ENCODE results near the gene MUC5AC. TPM values are rescaled to one million over a fixed set of nuclear protein-coding genes. Genes with fewer than 3 reads are reported as not detected.

The MUC5AC gene
- polyA plus RNA-seq, 1 donor (not counting 4 experiments of a cell fraction or from before 2014, with no cell fraction given) = not detected

- H3K9me1 ChIP-seq (ENCODE audit: control insufficient read depth, extremely low read depth, insufficient read depth, low read length) = no peaks in the 10 kb centered on the region
- H4K20me1 ChIP-seq (ENCODE audit: control insufficient read depth, extremely low read depth, insufficient read depth, low read length) = no peaks in the 10 kb centered on the region
- peaks cover 3% of the 10 kb centered on the region for H3K9me3 ChIP-seq (ENCODE audit: control insufficient read depth, low read depth, low read length)
- H3K36me3 ChIP-seq (ENCODE audit: control insufficient read depth in 2 of 2, extremely low read depth in 1 of 2, insufficient read depth in 2 of 2, low read length in 2 of 2) = no peaks in the 10 kb centered on the region
- H3K4me2 ChIP-seq (ENCODE audit: control insufficient read depth, extremely low read depth, insufficient read depth, low read depth, low read length) = no peak overlapping the region
- no peak overlapping the region for H3K4me3 ChIP-seq (ENCODE audit: control insufficient read depth in 2 of 3, extremely low read depth in 1 of 3, insufficient read depth in 2 of 3, low read depth in 1 of 3, low read length in 3 of 3)
- TF ChIP-seq EZH2 (IDR thresholded peaks at IDR 0.05; ENCODE audit: low read length) = no peak
- TF ChIP-seq CTCF (optimal IDR thresholded peaks at IDR 0.05 in 1 of 3, IDR thresholded peaks at IDR 0.05 in 1 of 3, conservative IDR thresholded peaks at IDR 0.05 in 1 of 3; ENCODE audit: extremely low read depth in 1 of 3, insufficient read depth in 2 of 3, low read length in 3 of 3) = no peak
- no peaks in the 10 kb centered on the region for H3K79me2 ChIP-seq (ENCODE audit: control insufficient read depth, insufficient read depth, low read length)
- no peaks in the 10 kb centered on the region for H3K27me3 ChIP-seq (ENCODE audit: control insufficient read depth, extremely low read depth, insufficient read depth, low read length)
- H3K27ac ChIP-seq (ENCODE audit: control insufficient read depth, insufficient read depth, low read length) = no peak overlapping the region
- H2AFZ ChIP-seq (ENCODE audit: control insufficient read depth, low read length) = no peak overlapping the region
- FAIRE-seq = no peak
- dilution Hi-C loops (cut with MboI; ENCODE audit: extremely low pct_ligation_motif_present, low sequenced_read_pairs) = no loop called here
- no peaks in the 10 kb centered on the region for H3K4me1 ChIP-seq (ENCODE audit: control insufficient read depth, extremely low read depth, insufficient read depth, low read length)
- no peak overlapping the region for H3K9ac ChIP-seq (ENCODE audit: control insufficient read depth, extremely low read depth, insufficient read depth, low read length)
- no peak for DNase-seq (ENCODE audit: low read depth, low spot score)
These were observed 41.6 kb upstream of the MUC5AC start for GRCh38 chr11:1116104-1116503.

DNA sequence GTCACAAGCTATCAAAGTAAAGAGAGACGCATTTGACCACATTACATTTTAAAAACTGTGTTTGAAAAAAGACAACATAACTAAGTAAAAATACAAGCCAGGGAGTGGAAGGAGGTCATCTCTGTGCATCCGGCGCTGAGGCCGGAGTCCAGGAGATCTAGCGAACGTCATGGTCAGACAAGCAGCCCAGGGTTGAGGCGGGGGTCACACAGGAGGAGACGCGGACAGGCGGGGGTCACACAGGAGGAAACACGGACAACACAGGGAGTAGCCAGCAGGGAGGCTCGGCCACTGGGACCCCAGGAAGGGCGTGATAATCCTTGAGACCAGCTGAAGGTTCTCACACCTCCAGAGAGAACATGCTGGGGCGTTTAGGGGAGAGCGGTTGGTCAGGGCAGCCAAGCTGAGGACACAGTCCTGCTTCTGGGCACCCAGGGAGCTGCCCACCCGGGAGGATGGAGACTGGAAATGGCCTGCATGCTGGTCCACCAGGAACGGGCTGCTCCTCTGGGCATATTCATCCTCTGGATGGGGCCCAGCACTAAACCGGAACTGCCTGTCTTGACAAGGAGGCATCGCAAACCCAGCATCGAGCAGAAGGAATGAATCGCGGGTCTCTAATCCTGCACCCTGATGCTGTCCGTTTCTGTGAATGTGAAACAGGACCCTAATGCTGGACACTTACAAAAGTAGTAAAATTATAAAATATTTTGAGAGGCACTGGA is 40.9 kb upstream of the MUC5AC start:
- dilution Hi-C loops (cut with MboI; ENCODE audit: extremely low pct_ligation_motif_present, low sequenced_read_pairs) = no loop called here
- Histone ChIP-seq H3K27ac (ENCODE audit: control insufficient read depth, insufficient read depth, low read length) (no peak overlapping the region), H3K9me3 (ENCODE audit: control insufficient read depth, low read depth, low read length) (no peaks in the 10 kb centered on the region), H3K4me2 (ENCODE audit: control insufficient read depth, extremely low read depth, insufficient read depth, low read depth, low read length) (no peak overlapping the region), H3K4me1 (ENCODE audit: control insufficient read depth, extremely low read depth, insufficient read depth, low read length) (no peaks in the 10 kb centered on the region), H2AFZ (ENCODE audit: control insufficient read depth, low read length) (no peak overlapping the region), H3K27me3 (ENCODE audit: control insufficient read depth, extremely low read depth, insufficient read depth, low read length) (no peaks in the 10 kb centered on the region), H3K79me2 (ENCODE audit: control insufficient read depth, insufficient read depth, low read length) (no peaks in the 10 kb centered on the region), H3K9me1 (ENCODE audit: control insufficient read depth, extremely low read depth, insufficient read depth, low read length) (no peaks in the 10 kb centered on the region), H3K9ac (ENCODE audit: control insufficient read depth, extremely low read depth, insufficient read depth, low read length) (no peak overlapping the region), H3K4me3 (ENCODE audit: control insufficient read depth in 2 of 3, extremely low read depth in 1 of 3, insufficient read depth in 2 of 3, low read depth in 1 of 3, low read length in 3 of 3) (no peak overlapping the region), H4K20me1 (ENCODE audit: control insufficient read depth, extremely low read depth, insufficient read depth, low read length) (no peaks in the 10 kb centered on the region), H3K36me3 (ENCODE audit: control insufficient read depth in 2 of 2, extremely low read depth in 1 of 2, insufficient read depth in 2 of 2, low read length in 2 of 2) (no peaks in the 10 kb centered on the region)
- no peak for FAIRE-seq
- TF ChIP-seq CTCF (optimal IDR thresholded peaks at IDR 0.05 in 1 of 3, IDR thresholded peaks at IDR 0.05 in 1 of 3, conservative IDR thresholded peaks at IDR 0.05 in 1 of 3; ENCODE audit: extremely low read depth in 1 of 3, insufficient read depth in 2 of 3, low read length in 3 of 3) (no peak), EZH2 (IDR thresholded peaks at IDR 0.05; ENCODE audit: low read length) (no peak)
- no peak for DNase-seq (ENCODE audit: low read depth, low spot score)
